GM21786 (cell line): ENCODE data around the gene SRA1.

Experiments
- ATAC-seq: cut with Tn5 transposase; IDR thresholded peaks from one replicate; pipeline ENCODE4 v1.9.1; 2021; ENCODE audit not compliant: unreplicated experiment

SRA1 gene

DNA sequence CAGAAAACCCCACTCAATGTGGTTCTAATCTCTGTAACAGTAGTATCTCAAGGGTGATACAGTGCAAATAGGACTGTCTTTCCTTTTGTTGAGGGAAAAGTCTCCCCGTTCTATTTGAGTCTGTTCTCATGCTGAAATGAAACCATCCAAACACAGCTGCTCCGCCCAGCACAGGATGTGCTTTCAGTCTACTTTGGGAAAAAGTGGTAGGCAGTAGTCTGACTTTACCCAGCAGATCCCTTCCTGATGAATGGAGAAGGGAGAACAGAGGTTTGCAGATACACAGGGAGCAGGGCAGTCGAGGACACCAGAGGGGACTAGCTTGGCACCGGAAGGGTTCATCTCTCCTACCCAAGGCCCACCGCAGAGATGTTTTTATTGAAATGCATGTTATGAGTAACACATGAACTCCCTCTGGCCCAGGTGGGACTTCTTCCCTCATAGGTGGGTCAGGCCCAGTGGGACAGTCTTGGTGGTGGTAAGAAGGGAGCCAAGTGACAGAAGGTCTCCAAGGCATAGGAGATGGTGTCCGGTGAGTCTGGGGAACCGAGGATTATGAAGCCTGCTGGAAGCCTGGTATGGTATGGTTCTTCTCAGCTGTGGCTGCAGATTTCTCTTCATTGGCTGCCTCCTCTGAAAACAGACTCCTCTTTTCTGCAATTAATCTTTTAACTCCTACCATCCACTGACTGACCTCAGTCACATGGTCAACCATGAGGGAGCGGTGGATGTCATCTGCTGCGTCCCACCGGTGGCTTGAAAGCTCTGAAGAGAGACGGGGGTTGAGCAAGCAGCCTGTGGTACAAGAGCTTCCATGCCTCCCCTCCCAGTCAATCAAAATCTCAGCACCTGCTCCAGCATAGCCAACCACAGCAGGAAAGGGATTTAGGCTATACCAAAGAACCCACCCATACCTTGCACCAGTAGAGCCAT, 6.9 kb downstream of the SRA1 start:
- ATAC-seq, result no peak

DNA sequence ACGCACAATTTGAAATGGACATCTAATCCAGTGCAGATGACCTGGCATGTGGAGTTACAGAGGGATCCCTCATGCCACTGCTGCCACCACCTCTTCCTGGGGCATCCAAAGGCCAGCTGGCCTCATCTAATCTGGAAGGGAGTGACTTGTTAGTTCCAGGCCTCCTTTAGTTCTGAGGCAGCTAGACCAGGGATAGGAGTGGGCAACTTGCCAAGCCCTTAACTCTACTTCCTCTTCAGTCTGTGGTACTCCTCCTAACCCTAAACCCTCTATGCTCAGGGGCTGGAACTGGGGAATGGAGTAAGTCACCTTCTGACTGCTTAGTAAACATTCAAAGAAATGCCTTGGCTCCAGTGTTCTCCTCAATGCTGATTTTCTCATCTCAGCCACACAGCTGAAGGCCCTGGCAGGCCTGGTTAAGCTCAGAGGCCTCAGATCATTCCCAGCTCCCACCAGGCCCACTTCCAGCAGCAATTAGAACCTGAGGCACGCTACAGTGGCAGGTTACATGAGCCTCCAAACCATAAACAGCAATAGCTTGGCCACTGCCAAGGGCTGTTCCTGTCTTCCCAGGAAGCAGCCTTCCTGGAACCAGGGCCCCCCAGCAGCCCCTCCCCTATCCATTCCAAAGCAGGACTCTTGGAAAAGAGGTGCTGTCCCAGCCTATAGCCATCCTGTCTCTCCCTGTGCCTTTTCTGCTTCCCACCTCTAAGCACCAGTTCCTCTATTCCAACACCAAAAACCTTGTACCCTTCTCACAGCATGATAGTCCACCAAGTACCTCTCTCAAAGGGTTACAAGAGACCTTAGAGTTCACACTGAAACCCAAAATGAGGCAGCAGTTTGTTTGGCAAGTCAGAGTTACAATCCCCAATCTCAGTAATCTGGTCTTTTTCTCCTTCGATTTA, 7.8 kb downstream of the SRA1 start:
- no peak for ATAC-seq

DNA sequence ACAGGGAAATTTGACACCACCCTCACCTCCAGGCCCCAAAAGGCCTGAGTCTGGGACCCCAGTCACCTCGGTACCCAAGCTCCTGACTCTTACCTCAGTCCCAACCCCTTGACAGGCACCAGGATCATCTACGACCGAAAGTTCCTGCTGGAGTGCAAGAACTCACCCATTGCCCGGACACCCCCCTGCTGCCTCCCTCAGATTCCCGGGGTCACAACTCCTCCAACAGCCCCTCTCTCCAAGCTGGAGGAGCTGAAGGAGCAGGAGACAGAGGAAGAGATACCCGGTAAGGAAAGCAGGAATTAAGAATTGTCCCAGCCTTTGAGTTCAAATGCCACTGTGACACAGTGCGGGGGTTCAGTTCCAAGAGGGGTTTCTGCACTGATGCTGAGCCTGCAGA, 8.5 kb downstream of the SRA1 start:
- no peak for ATAC-seq

DNA sequence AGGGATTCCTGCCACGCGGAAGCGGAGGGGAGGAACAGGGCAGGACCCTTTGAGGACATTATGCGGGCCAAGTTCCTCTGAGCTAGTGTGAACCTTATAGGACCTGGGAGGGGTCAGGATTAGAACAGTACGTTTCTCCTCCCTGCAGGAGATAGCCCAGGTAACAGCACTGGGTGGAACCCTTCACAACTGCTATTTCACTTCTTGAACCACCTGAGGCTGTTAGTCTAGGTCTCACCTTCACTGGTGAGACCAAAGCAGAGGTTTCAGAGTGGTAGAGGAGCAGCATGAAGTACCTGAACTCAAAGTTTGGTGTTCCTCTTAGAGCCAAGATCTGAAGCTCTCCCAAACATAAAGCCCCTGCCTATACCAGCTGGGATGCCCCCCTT, 9.0 kb downstream of the SRA1 start:
- ATAC-seq, result no peak

DNA sequence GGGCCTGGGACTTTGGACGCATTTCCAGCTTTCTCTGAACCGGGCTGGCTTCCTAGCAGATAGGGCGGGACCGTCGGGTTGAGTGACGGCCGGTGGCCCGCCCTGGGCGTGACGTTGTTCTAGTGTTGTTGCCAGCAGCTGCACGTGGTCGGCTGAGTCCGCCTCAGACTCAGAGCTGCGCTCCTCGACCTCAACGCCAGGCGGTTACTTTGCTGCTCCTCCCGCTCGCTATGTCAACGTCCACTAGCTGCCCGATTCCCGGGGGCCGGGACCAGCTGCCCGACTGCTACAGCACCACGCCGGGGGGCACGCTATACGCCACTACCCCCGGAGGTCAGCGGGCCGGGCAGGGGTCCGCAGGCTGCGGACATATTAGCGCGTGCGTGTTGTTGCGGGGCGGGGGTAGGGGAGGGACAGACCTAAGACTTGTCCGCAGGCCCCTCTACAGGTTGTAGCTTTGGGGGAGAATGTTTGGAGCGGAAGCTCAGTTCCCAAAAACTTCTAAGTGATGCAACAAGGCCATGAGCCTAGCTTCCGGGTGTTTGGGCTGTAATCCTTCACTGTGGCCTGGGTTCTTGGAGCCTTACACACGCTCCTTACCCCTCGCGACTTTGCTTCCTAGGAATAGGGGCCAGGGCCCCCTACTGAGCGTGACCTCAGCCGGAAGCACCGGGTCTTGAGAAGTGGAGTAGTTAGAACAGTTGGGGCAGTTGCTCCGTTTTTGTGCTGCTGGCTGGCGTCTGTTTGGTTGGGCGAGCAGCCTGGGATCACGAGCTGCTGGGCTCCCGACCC, 9.6 kb downstream of the SRA1 start, which contains the start of gene EIF4EBP3:
Gene EIF4EBP3 (plus strand): TSS at position 155 of the 792 bp plus-strand sequence. CDS start 76 bp downstream, at position 231.
- ATAC-seq, result peak; percentile 96

DNA sequence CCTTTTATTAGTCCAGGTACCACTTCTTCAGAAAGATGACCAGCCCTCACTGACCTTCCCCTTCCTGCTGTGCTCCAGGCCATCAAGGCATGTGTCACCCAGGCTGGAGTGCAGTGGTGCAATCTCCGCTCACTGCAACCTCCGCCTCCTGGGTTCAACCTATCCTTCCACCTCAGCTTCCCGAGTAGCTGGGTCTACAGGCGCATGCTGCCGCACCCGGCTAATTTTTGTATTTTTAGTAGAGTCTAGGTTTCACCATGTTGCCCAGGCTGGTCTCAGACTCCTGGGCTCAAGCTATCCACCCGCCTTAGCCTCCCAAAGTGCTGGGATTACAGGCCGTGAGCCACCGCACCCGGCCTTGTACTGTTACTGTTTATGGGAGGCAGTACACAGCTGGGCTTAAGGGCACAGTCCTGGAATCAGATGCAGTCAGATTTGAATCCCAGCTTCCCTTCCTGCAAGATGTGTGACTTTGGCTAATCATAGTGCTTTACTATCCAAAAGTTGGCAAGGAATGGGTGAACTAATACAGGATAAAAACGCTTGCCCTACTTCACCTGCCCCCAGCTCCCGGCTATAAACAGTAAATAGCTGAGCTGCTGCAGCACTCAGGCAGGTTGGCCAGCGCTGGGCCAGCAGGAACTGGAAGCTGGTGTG, 10.3 kb downstream of the SRA1 start:
- ATAC-seq, result no peak

DNA sequence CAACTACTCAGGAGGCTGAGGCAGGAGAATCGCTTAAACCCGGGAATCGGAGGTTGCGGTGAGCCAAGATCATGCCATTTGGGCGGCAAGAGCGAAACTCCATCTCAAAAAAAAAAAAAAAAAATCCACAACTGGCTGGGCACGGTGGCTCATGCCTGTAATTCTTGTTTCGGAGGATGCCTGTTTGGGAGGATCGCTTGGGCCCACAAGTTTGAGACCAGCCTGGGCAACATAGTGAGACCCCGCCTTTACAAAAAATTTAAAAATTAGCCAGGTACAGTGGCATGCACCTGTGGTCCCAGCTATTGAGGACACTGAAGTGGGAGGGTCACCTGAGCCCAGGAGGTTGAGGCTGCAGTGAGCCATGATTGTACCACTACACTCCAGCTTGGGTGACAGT, 11.7 kb downstream of the SRA1 start:
- no peak for ATAC-seq

DNA sequence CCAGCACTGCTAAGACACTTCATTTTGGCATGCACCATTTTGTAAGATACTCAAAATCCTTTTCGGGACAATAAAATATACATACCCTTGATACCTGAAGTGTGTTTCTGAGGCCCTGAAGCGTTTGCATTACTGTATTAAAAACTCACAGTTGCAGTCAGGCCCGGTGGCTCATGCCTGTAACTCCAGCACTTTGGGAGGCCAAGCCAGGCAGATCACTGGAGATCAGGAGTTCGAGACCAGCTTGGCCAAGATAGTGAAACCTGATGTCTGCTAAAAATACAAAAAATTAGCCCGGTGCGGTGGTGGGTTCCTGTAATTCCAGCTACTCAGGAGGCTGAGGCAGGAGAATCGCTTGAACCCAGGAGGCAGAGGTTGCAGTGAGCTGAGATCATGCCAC, 12.3 kb downstream of the SRA1 start:
- ATAC-seq, result no peak

DNA sequence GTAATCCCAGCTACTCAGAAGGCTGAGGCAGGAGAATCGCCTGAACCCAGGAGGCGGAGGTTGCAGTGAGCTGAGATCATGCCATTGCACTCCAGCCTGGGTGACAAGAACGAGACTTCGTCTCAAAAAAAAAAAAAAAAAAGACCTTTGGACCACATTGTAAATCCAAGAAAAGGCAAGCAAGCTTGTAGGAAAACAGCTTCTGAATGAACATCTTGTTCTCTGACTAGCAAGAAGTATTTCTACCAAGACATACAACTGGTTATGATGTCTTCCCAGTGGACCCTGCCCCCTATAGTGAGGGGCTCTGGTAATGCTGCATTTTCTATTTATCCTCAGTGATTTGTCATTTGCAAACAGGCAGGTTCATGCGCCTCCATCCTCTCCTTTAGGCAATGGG, 14.3 kb downstream of the SRA1 start:
- no peak for ATAC-seq

DNA sequence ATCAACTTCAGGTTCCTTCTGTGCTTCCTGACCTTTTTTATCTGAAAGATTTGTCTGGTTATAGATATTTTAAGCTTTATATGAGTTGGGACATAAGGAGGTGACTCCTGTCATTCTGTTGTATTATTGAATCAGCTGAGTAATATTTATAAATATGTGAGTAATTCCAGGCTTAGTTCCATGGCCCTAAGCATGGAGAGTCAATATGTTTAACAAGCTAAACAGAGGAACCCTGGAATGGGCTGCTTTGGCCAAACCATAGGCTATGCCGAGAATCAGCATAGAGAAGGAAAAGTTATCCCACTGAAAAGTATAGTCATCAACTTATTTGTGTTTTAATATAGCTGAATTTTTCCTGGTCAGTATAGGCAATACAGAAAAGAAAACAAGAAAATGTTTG, 17.0 kb downstream of the SRA1 start:
- ATAC-seq, result no peak

DNA sequence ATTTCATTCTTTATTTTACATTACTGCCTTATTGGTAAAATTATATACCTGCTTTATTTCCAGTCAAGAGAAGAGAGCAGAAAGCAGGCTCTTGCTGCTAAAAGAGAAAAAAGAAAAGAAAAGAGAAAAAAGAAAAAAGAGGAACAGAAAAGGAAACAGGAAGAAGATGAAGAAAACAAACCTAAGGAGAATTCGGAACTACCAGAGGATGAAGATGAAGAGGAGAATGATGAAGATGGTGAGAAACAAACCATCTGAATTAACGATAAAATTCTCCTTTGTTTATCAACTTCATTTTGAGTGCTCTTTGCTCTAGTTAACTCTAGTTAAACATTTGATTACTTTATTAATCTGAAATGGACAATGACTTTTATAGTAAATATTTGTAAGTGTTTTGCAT, 33.3 kb downstream of the SRA1 start:
- no peak for ATAC-seq

DNA sequence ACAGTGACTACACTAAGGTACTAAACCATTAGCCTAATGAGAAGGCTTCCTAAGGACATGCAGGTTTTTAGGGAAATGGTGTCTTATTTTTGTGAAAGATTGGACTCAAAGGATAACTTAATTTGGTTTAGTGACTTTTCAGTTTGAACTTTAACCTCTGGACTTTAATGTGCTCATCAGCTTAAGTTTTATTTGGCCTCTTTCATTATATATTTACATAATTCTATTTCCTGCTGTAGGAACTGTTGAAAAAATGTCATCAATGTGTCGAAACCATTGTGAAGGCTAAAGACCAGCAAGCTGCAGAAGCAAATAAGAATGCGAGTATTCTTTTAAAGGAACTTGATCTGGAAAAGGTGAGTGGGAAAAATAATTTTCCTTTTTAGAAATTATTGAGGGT, 44.1 kb downstream of the SRA1 start:
- no peak for ATAC-seq

DNA sequence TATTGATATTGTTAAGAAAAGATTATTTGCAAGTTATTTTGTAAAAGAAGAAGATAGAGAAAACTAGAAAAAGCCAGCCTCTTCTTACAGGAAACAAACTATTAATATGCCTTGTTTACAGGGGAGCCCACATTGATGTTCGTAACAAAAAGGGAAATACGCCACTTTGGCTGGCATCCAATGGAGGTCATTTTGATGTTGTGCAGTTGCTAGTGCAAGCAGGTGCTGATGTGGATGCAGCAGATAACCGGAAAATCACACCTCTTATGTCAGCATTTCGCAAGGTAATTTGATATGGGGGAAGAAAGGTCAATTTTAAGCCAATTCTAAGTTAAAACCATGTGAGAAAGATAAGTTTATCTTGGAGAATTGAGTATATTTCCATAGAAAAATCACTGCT, 47.4 kb downstream of the SRA1 start:
- ATAC-seq, result no peak

DNA sequence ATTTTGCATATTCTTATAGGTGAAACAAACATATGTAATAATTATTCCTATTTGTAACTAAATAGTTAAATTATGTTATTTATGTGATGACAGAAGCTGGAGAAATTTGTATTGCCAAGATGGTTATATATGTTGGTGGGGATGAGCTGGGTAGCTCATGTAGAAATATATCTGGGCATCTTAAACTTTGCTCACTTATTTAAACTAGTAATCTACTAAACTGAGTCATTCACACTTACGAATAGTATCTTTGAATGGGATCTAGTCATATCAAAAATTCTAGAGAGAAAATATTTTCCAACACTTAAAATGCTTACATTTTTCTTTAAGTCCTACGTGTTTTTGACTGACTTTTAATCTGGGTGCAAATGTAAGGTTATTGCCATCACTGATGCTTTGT, 54.4 kb downstream of the SRA1 start:
- ATAC-seq, result no peak
